A549 (cell line): Measurements from ENCODE around the gene PCYT2. TPM values are rescaled to one million over a fixed set of nuclear protein-coding genes. Genes with fewer than 3 reads are reported as not detected.

ENCODE experiments used
- ATAC-seq, 2 experiments: fragments of 200-7000 bp in 1 of 2; fragments of >200 bp in 1 of 2; cut with Nextera tagmentation in 1 of 2; cut with Tn5 transposase in 1 of 2; 3 replicates each; pipeline versions ENCODE4 v1.8.0 to v1.9.1; 2018 to 2020; ENCODE audit warnings: mild to moderate bottlenecking in 1 of 2, moderate library complexity in 1 of 2
- CTCF ChIA-PET: fragments of 300-600 bp; sonication (Branson Sonifier 250); formaldehyde crosslinking; extraction: SDS; loops from one replicate; lab custom pipeline; 2021; ENCODE audit warnings: antibody characterized with exemption, inconsistent platforms; lab: Yijun Ruan, JAX
- POLR2A ChIA-PET: fragments of 350-600 bp; formaldehyde crosslinking; extraction: SDS; loops from one replicate; lab custom pipeline; 2021; ENCODE audit warnings: antibody characterized with exemption, inconsistent platforms; lab: Yijun Ruan, JAX
- DNase-seq, 2 experiments: peaks; one replicate each; pipeline versions ENCODE4 v3.0.0 to v3.0.0-alpha.2; 2011 to 2016; ENCODE audit warnings: low read depth in 1 of 2, low spot score in 1 of 2
- FAIRE-seq: peaks from 2 replicates; lab custom pipeline; 2011; peaks lifted over from hg19 to GRCh38; lab: Jason Lieb, UNC
- H3K27ac ChIP-seq, 2 experiments: fragments of >200 bp; sonication (Bioruptor Twin); formaldehyde crosslinking; 3 replicates each; pipeline ENCODE4 v1.5.1; 2016 to 2017
- H3K4me1 ChIP-seq: fragments of >200 bp; sonication (Bioruptor Twin); formaldehyde crosslinking; 3 replicates; pipeline ENCODE4 v1.6.1; 2016
- H3K4me2 ChIP-seq: fragments of >200 bp; sonication (Bioruptor Twin); formaldehyde crosslinking; 3 replicates; pipeline ENCODE4 v1.6.1; 2016
- H3K4me3 ChIP-seq: fragments of >200 bp; sonication (Bioruptor Twin); formaldehyde crosslinking; 3 replicates; pipeline ENCODE4 v1.5.1; 2016
- H3K9me3 ChIP-seq: fragments of >200 bp; sonication (Bioruptor Twin); formaldehyde crosslinking; 3 replicates; pipeline ENCODE4 v1.6.1; 2016
- ATOH8 ChIP-seq: fragments of 250-450 bp; sonication (Bioruptor Pico); IDR thresholded peaks from 2 replicates; pipeline ENCODE4 v1.5.0; 2020; ENCODE audit warnings: low read depth, mild to moderate bottlenecking, moderate library complexity
- BCL3 ChIP-seq: fragments of >200 bp; sonication (Bioruptor Twin); formaldehyde crosslinking; IDR thresholded peaks from 3 replicates; pipeline ENCODE4 v1.6.1; 2016
- BHLHE40 ChIP-seq: IDR thresholded peaks from 2 replicates; pipeline ENCODE4 v1.6.1; 2012; ENCODE audit warnings: low read depth, low read length, inconsistent platforms
- CBX2 ChIP-seq: fragments of 200-600 bp; sonication (generic); IDR thresholded peaks from 2 replicates; pipeline ENCODE4 v1.6.1; 2016; ENCODE audit warnings: low read depth, mild to moderate bottlenecking, borderline replicate concordance
- CBX8 ChIP-seq: fragments of 200-600 bp; sonication (generic); IDR thresholded peaks from 2 replicates; pipeline ENCODE4 v1.6.1; 2016
- CEBPB ChIP-seq, 2 experiments: fragments of >200 bp in 1 of 2; sonication (Bioruptor Twin) in 1 of 2; formaldehyde crosslinking in 1 of 2; IDR thresholded peaks; 2 replicates each; pipeline ENCODE4 v1.6.1; 2012 to 2016
- CHD2 ChIP-seq: fragments of 150-350 bp; IDR thresholded peaks from 2 replicates; pipeline ENCODE4 v1.6.1; 2014; ENCODE audit warnings: low read length; ENCODE audit not compliant: partially characterized antibody
- CTCF ChIP-seq: fragments of >200 bp; sonication (Bioruptor Twin); formaldehyde crosslinking; IDR thresholded peaks from 3 replicates; pipeline ENCODE4 v1.5.1; 2016
- E2F6 ChIP-seq: IDR thresholded peaks from 2 replicates; pipeline ENCODE4 v1.6.1; 2012; ENCODE audit warnings: low read depth, borderline replicate concordance
- EHF ChIP-seq: fragments of 250-450 bp; sonication (Bioruptor Pico); IDR thresholded peaks from 2 replicates; pipeline ENCODE4 v1.5.0; 2020; ENCODE audit warnings: mild to moderate bottlenecking
- EHMT2 ChIP-seq: fragments of 200-600 bp; sonication (generic); IDR thresholded peaks from 2 replicates; pipeline ENCODE4 v1.6.1; 2016; ENCODE audit warnings: antibody characterized with exemption, low read depth, mild to moderate bottlenecking, moderate library complexity
- ELK1 ChIP-seq: fragments of 150-350 bp; IDR thresholded peaks from 2 replicates; pipeline ENCODE4 v1.6.1; 2014; ENCODE audit warnings: low read depth, mild to moderate bottlenecking, low read length
- EP300 ChIP-seq, 2 experiments: fragments of >200 bp; sonication (Bioruptor Twin); formaldehyde crosslinking; IDR thresholded peaks; 2 replicates in 1 of 2; 3 replicates in 1 of 2; pipeline ENCODE4 v1.6.1; 2016 to 2017
- FOSB ChIP-seq: fragments of 250-450 bp; sonication (Bioruptor Pico); IDR thresholded peaks from 2 replicates; pipeline ENCODE4 v1.5.0; 2020; ENCODE audit warnings: mild to moderate bottlenecking, moderate library complexity
- FOXS1 ChIP-seq: fragments of 250-450 bp; sonication (Bioruptor Pico); IDR thresholded peaks from 2 replicates; pipeline ENCODE4 v1.5.0; 2020; ENCODE audit warnings: mild to moderate bottlenecking, moderate library complexity
- HES2 ChIP-seq: fragments of >200 bp; sonication (Bioruptor Twin); formaldehyde crosslinking; IDR thresholded peaks from 2 replicates; pipeline ENCODE4 v1.6.1; 2016
- HOXB13 ChIP-seq: fragments of 250-450 bp; sonication (Bioruptor Pico); IDR thresholded peaks from 2 replicates; pipeline ENCODE4 v1.5.0; 2020; ENCODE audit warnings: low read depth, mild to moderate bottlenecking, moderate library complexity
- JUN ChIP-seq, 2 experiments: fragments of >200 bp; sonication (Bioruptor Twin); formaldehyde crosslinking; IDR thresholded peaks; 2 replicates in 1 of 2; 3 replicates in 1 of 2; pipeline ENCODE4 v1.6.1; 2016 to 2017
- JUNB ChIP-seq: fragments of >200 bp; sonication (Bioruptor Twin); formaldehyde crosslinking; IDR thresholded peaks from 2 replicates; pipeline ENCODE4 v1.6.1; 2016
- KDM1A ChIP-seq: fragments of 200-600 bp; sonication (generic); IDR thresholded peaks from 2 replicates; pipeline ENCODE4 v1.6.1; 2016; ENCODE audit warnings: low read depth, mild to moderate bottlenecking
- KDM5A ChIP-seq: fragments of 200-600 bp; sonication (generic); IDR thresholded peaks from 2 replicates; pipeline ENCODE4 v1.6.1; 2016; ENCODE audit warnings: antibody characterized with exemption, mild to moderate bottlenecking
- MAZ ChIP-seq: fragments of 150-350 bp; IDR thresholded peaks from 2 replicates; pipeline ENCODE4 v1.6.1; 2014; ENCODE audit warnings: antibody characterized with exemption, low read depth, low read length, borderline replicate concordance
- MYC ChIP-seq: IDR thresholded peaks from 2 replicates; pipeline ENCODE4 v1.6.1; 2012; ENCODE audit warnings: mild to moderate bottlenecking, inconsistent platforms, low read length, improper control_type of control experiment, borderline replicate concordance
- NFE2L2 ChIP-seq: fragments of 150-350 bp; conservative IDR thresholded peaks from 2 replicates; pipeline ENCODE4 v1.6.1; 2014; ENCODE audit warnings: low read length
- NPAS2 ChIP-seq: fragments of 250-450 bp; sonication (Bioruptor Pico); IDR thresholded peaks from 2 replicates; pipeline ENCODE4 v1.8.0; 2022; ENCODE audit warnings: mild to moderate bottlenecking, moderate library complexity, borderline replicate concordance
- NR3C1 ChIP-seq: fragments of >200 bp; sonication (Bioruptor Twin); formaldehyde crosslinking; IDR thresholded peaks from 3 replicates; pipeline ENCODE4 v1.6.1; 2017
- PHF8 ChIP-seq: fragments of 200-600 bp; sonication (generic); IDR thresholded peaks from 2 replicates; pipeline ENCODE4 v1.6.1; 2016; ENCODE audit warnings: low read depth, mild to moderate bottlenecking, antibody characterized with exemption, moderate library complexity, borderline replicate concordance
- POLR2AphosphoS2 ChIP-seq: conservative IDR thresholded peaks from 2 replicates; pipeline ENCODE4 v1.6.1; 2012; ENCODE audit warnings: low read length, improper control_type of control experiment, inconsistent platforms
- RCOR1 ChIP-seq: fragments of 150-350 bp; IDR thresholded peaks from 2 replicates; pipeline ENCODE4 v1.6.1; 2014; ENCODE audit warnings: antibody characterized with exemption, low read length, low read depth
- RFX5 ChIP-seq: fragments of 450-650 bp; IDR thresholded peaks from 2 replicates; pipeline ENCODE4 v1.7.1; 2014; ENCODE audit warnings: antibody characterized with exemption, mild to moderate bottlenecking, moderate library complexity
- SMC3 ChIP-seq: fragments of >200 bp; sonication (Bioruptor Twin); formaldehyde crosslinking; IDR thresholded peaks from 3 replicates; pipeline ENCODE4 v1.6.1; 2018; ENCODE audit warnings: inconsistent platforms
- SREBF2 ChIP-seq: fragments of 450-650 bp; IDR thresholded peaks from 2 replicates; pipeline ENCODE4 v1.6.1; 2014; ENCODE audit warnings: mild to moderate bottlenecking, moderate library complexity
- TFCP2L1 ChIP-seq: fragments of 250-450 bp; sonication (Bioruptor Pico); IDR thresholded peaks from 2 replicates; pipeline ENCODE4 v1.5.0; 2021; ENCODE audit warnings: mild to moderate bottlenecking
- USF2 ChIP-seq: fragments of 450-650 bp; IDR thresholded peaks from 2 replicates; pipeline ENCODE4 v1.6.1; 2014; ENCODE audit warnings: antibody characterized with exemption
- ZSCAN20 ChIP-seq: fragments of 250-450 bp; sonication (Bioruptor Pico); IDR thresholded peaks from 2 replicates; pipeline ENCODE4 v1.8.0; 2022; ENCODE audit warnings: mild to moderate bottlenecking, moderate library complexity
- WGBS: methylation state at CpG from one replicate; pipeline ENCODE4 v1.1.6; 2017; ENCODE audit errors: missing lambda C conversion rate; 5-methylcytosine and 5-hydroxymethylcytosine counted together
- polyA plus RNA-seq, 4 experiments: library from polyadenylated mRNA; depleted of rRNA in 3 of 4; stranded (reverse); fragments of >200 nt; fragmentation: RNase III in 1 of 4; extraction: RNeasy Plus Mini Kit Qiagen cat#74134 plus additional on column Dnase treatment in 1 of 4; gene quantifications; 2 replicates in 3 of 4; 3 replicates in 1 of 4; pipeline ENCODE4 v1.2.3, GENCODE V29; 2011 to 2017

Gene PCYT2
- polyA plus RNA-seq, 2 of the 4 experiments (the other 2 are of a cell fraction): 7.1 to 17.0 TPM

GRCh38 chr17:81917565-81918332 is 6.5 kb upstream of the PCYT2 start, which contains the start of gene SIRT7:
Gene SIRT7 (minus strand): TSS chr17:81918176. CDS start chr17:81918131, 45 bp downstream.
- no peak for FAIRE-seq
- peak within 1 kb of the TSS; percentile 99 for H3K4me2 ChIP-seq
- peaks cover 59% of the 10 kb centered on the region for H3K4me1 ChIP-seq
- CTCF ChIA-PET: interaction anchor here (0.5 to 1.8 kb wide), 9 partner anchors 9 to 190 kb away, joined by 3 to 7 read pairs (median 4); partner anchors contain the start of gene MAFG
- POLR2A ChIA-PET: interaction anchor here (1.2 kb wide), 1 partner anchor 8 kb away, joined by 6 read pairs; no protein-coding TSS in a partner anchor
- WGBS: under 1% methylated on average over 37 of the region's 94 CpGs
- H3K9me3 ChIP-seq: no peaks in the 10 kb centered on the region
- ATAC-seq: peak; percentile 56 to 62
- H3K4me3 ChIP-seq: peak within 1 kb of the TSS; percentile 97
- DNase-seq: peak; percentile 83 to 97
- H3K27ac ChIP-seq: peak within 1 kb of the TSS; percentile 93 to 97
- no peak for TF ChIP-seq KDM1A
- TF ChIP-seq HES2: no peak
- no peak for TF ChIP-seq CEBPB (IDR thresholded peaks at IDR 0.05)
- peak; percentile 18 for TF ChIP-seq CHD2
- TF ChIP-seq NPAS2 (CRISPR knock-in tag): no peak
- no peak for TF ChIP-seq MAZ
- TF ChIP-seq BHLHE40: no peak
- TF ChIP-seq EHMT2: no peak
- no peak for TF ChIP-seq HOXB13 (CRISPR knock-in tag)
- TF ChIP-seq EHF: no peak
- TF ChIP-seq ELK1: no peak
- no peak for TF ChIP-seq FOXS1 (CRISPR knock-in tag)
- TF ChIP-seq MYC: no peak
- peak; percentile 46; the same call in 1 of the 2 replicates for TF ChIP-seq KDM5A
- TF ChIP-seq RCOR1: no peak
- no peak for TF ChIP-seq NFE2L2
- no peak for TF ChIP-seq SMC3
- 0 out of 2 replicates have a peak, but pooled peaks have one; percentile 49 for TF ChIP-seq TFCP2L1 (CRISPR knock-in tag)
- TF ChIP-seq RFX5: no peak
- no peak for TF ChIP-seq JUNB
- TF ChIP-seq NR3C1: no peak
- 0 out of 2 replicates have a peak, but pooled peaks have one; percentile 3 for TF ChIP-seq SREBF2
- TF ChIP-seq BCL3: peak; percentile 76
- peak; percentile 77; the same call in 1 of the 2 replicates for TF ChIP-seq POLR2AphosphoS2
- no peak for TF ChIP-seq CBX2
- no peak for TF ChIP-seq CBX8
- no peak for TF ChIP-seq ZSCAN20 (CRISPR knock-in tag)
- peak; percentile 88 to 98 for TF ChIP-seq JUN (IDR thresholded peaks at IDR 0.05)
- no peak for TF ChIP-seq ATOH8 (CRISPR knock-in tag)
- TF ChIP-seq FOSB (CRISPR knock-in tag): no peak
- TF ChIP-seq CTCF: no peak
- TF ChIP-seq EP300 (IDR thresholded peaks at IDR 0.05): no peak
- TF ChIP-seq USF2: no peak
- peak; percentile 50; the same call in 1 of the 2 replicates for TF ChIP-seq PHF8
- no peak for TF ChIP-seq E2F6
